CD4-positive, alpha-beta memory T cell (primary cell): ENCODE results near the gene FHOD3. TPM values are rescaled to one million over a fixed set of nuclear protein-coding genes. Genes with fewer than 3 reads are reported as not detected.

ENCODE experiments used
- CTCF ChIA-PET: fragments of 350-600 bp; sonication (Branson Sonifier 250); formaldehyde crosslinking; loops from one replicate; lab custom pipeline; 2021; ENCODE audit warnings: inconsistent platforms; ENCODE audit not compliant: partially characterized antibody; lab: Charles Lee
- POLR2A ChIA-PET: fragments of 350-600 bp; sonication (Branson Sonifier 250); formaldehyde crosslinking; loops from one replicate; lab custom pipeline; 2021; ENCODE audit not compliant: partially characterized antibody; lab: Charles Lee
- DNase-seq, 5 donors: peaks; one replicate each; pipeline versions ENCODE4 v3.0.0 to v3.0.0-alpha.2; 2020 to 2022; ENCODE audit warnings: mixed read lengths in 1 of 5
- H3K27ac ChIP-seq: one replicate; pipeline ENCODE4 v1.7.0; 2013; ENCODE audit warnings: low read depth, low read length
- H3K27me3 ChIP-seq: 2 replicates; pipeline ENCODE4 v1.7.0; 2013; ENCODE audit warnings: mild to moderate bottlenecking, low read length, moderate library complexity; ENCODE audit not compliant: insufficient read depth
- H3K36me3 ChIP-seq: 2 replicates; pipeline ENCODE4 v1.7.0; 2013; ENCODE audit warnings: mild to moderate bottlenecking, low read length, moderate library complexity; ENCODE audit not compliant: insufficient read depth
- H3K4me1 ChIP-seq: 2 replicates; pipeline ENCODE4 v1.7.0; 2013; ENCODE audit warnings: mild to moderate bottlenecking, low read length, moderate library complexity; ENCODE audit not compliant: insufficient read depth
- H3K4me3 ChIP-seq, 2 donors: one replicate each; pipeline ENCODE4 v1.7.0; 2013; ENCODE audit warnings: low read length in 2 of 2, mild to moderate bottlenecking in 1 of 2
- H3K9me3 ChIP-seq, 2 donors: one replicate each; pipeline ENCODE4 v1.7.0; 2013; ENCODE audit warnings: low read length in 2 of 2, control low read depth in 1 of 2; ENCODE audit not compliant: control insufficient read depth in 1 of 2
- H3K27ac Mint-ChIP-seq, 7 donors: one replicate each; pipeline ENCODE4 v1.8.0; 2020 to 2021; ENCODE audit warnings: mixed read lengths in 7 of 7, mild to moderate bottlenecking in 6 of 7, inconsistent platforms in 3 of 7, moderate library complexity in 3 of 7
- H3K27me3 Mint-ChIP-seq, 2 donors: one replicate each; pipeline ENCODE4 v1.8.0; 2020 to 2021; ENCODE audit warnings: mixed read lengths in 2 of 2
- H3K36me3 Mint-ChIP-seq, 2 donors: one replicate each; pipeline ENCODE4 v1.8.0; 2020 to 2021; ENCODE audit warnings: mixed read lengths in 2 of 2, inconsistent platforms in 1 of 2, mild to moderate bottlenecking in 1 of 2
- H3K4me1 Mint-ChIP-seq, 4 donors: one replicate each; pipeline ENCODE4 v1.8.0; 2020 to 2021; ENCODE audit warnings: mixed read lengths in 4 of 4, mild to moderate bottlenecking in 1 of 4
- H3K4me3 Mint-ChIP-seq, 8 donors: one replicate each; pipeline ENCODE4 v1.8.0; 2020 to 2021; ENCODE audit warnings: mixed read lengths in 8 of 8, mild to moderate bottlenecking in 7 of 8, moderate library complexity in 6 of 8, inconsistent platforms in 3 of 8
- H3K9me3 Mint-ChIP-seq, 8 donors: one replicate each; pipeline ENCODE4 v1.8.0; 2020 to 2021; ENCODE audit warnings: mixed read lengths in 8 of 8, mild to moderate bottlenecking in 5 of 8, inconsistent platforms in 3 of 8, moderate library complexity in 1 of 8
- intact Hi-C: fragments of 100-400 bp; cut with micrococcal nuclease; formaldehyde crosslinking; loops from one replicate; pipeline ENCODE4 v1.15.1; 2023
- polyA plus RNA-seq, 2 donors: library from polyadenylated mRNA; unstranded; fragments of 300-500 nt; fragmentation: Illumina TruSeq; gene quantifications; one replicate each; pipeline ENCODE4 v1.2.3, GENCODE V29; 2021
- total RNA-seq, 2 experiments: library from RNA; stranded (reverse); gene quantifications; one replicate each; pipeline ENCODE4 v1.2.3, GENCODE V29; 2021

FHOD3 gene
- total and polyA plus RNA-seq, 4 experiments from 2014 or later = not detected

GRCh38 chr18:36501100-36501499, 203.6 kb downstream of the FHOD3 start:
- Mint-ChIP-seq H3K9me3 (peaks cover 0 to 2% (median 0%) of the 10 kb centered on the region in 8 donors), H3K4me3 (no peak overlapping the region), H3K4me1 (peaks cover 0 to under 1% (median 0%) of the 10 kb centered on the region in 4 donors), H3K36me3 (no peaks in the 10 kb centered on the region), H3K27ac (no peak overlapping the region), H3K27me3 (peaks cover 0 to 1% of the 10 kb centered on the region in 2 donors)
- DNase-seq = no peak
- Histone ChIP-seq H3K27me3 (no peaks in the 10 kb centered on the region), H3K9me3 (no peaks in the 10 kb centered on the region), H3K4me1 (no peaks in the 10 kb centered on the region), H3K27ac (no peak overlapping the region), H3K4me3 (no peak overlapping the region), H3K36me3 (no peaks in the 10 kb centered on the region)
- CTCF ChIA-PET = no interaction called here
- POLR2A ChIA-PET = no interaction called here
- intact Hi-C loops = no loop called here

- Mint-ChIP-seq H3K9me3 (peaks cover 0 to 2% (median 0%) of the 10 kb centered on the region in 8 donors), H3K27ac (no peak overlapping the region), H3K4me1 (no peaks in the 10 kb centered on the region), H3K36me3 (no peaks in the 10 kb centered on the region), H3K27me3 (peaks cover 0 to 1% of the 10 kb centered on the region in 2 donors), H3K4me3 (no peak overlapping the region)
- intact Hi-C loops = no loop called here
- Histone ChIP-seq H3K9me3 (no peaks in the 10 kb centered on the region), H3K27ac (no peak overlapping the region), H3K27me3 (no peaks in the 10 kb centered on the region), H3K36me3 (no peaks in the 10 kb centered on the region), H3K4me3 (no peak overlapping the region), H3K4me1 (no peaks in the 10 kb centered on the region)
- no peak for DNase-seq
- POLR2A ChIA-PET = no interaction called here
- CTCF ChIA-PET = no interaction called here
These were observed 206.0 kb downstream of the FHOD3 start for GRCh38 chr18:36503477-36503876.

GRCh38 chr18:36504928-36505327, 207.4 kb downstream of the FHOD3 start:
- POLR2A ChIA-PET = no interaction called here
- Mint-ChIP-seq H3K4me3 (no peak overlapping the region), H3K27ac (no peak overlapping the region), H3K9me3 (peaks cover 0 to 2% (median 0%) of the 10 kb centered on the region in 8 donors), H3K27me3 (peaks cover 0 to 1% of the 10 kb centered on the region in 2 donors), H3K36me3 (no peaks in the 10 kb centered on the region), H3K4me1 (no peaks in the 10 kb centered on the region)
- no peak overlapping the region for H3K27ac ChIP-seq
- no peaks in the 10 kb centered on the region for H3K27me3 ChIP-seq
- CTCF ChIA-PET = no interaction called here
- no peak for DNase-seq
- H3K9me3 ChIP-seq = no peaks in the 10 kb centered on the region
- no peak overlapping the region for H3K4me3 ChIP-seq
- intact Hi-C loops = no loop called here
- H3K36me3 ChIP-seq = no peaks in the 10 kb centered on the region
- no peaks in the 10 kb centered on the region for H3K4me1 ChIP-seq

- no peak overlapping the region for H3K27ac ChIP-seq
- H3K4me1 Mint-ChIP-seq = no peaks in the 10 kb centered on the region
- H3K4me3 ChIP-seq = no peak overlapping the region
- ChIA-PET POLR2A (no interaction called here), CTCF (no interaction called here)
- no peaks in the 10 kb centered on the region for H3K36me3 ChIP-seq
- intact Hi-C loops = no loop called here
- H3K9me3 Mint-ChIP-seq = peaks cover 0 to 2% (median 0%) of the 10 kb centered on the region in 8 donors
- no peak overlapping the region for H3K4me3 Mint-ChIP-seq
- no peaks in the 10 kb centered on the region for H3K4me1 ChIP-seq
- DNase-seq = no peak
- H3K9me3 ChIP-seq = no peaks in the 10 kb centered on the region
- no peaks in the 10 kb centered on the region for H3K36me3 Mint-ChIP-seq
- peaks cover 0 to 1% of the 10 kb centered on the region in 2 donors for H3K27me3 Mint-ChIP-seq
- H3K27ac Mint-ChIP-seq = no peak overlapping the region
- no peaks in the 10 kb centered on the region for H3K27me3 ChIP-seq
These were observed 208.2 kb downstream of the FHOD3 start for GRCh38 chr18:36505665-36506064.

GRCh38 chr18:36509646-36510197, 212.2 kb downstream of the FHOD3 start:
- intact Hi-C loops = no loop called here
- no peaks in the 10 kb centered on the region for H3K9me3 ChIP-seq
- no peak overlapping the region for H3K27ac ChIP-seq
- Mint-ChIP-seq H3K27me3 (no peaks in the 10 kb centered on the region), H3K36me3 (no peaks in the 10 kb centered on the region), H3K27ac (no peak overlapping the region), H3K4me3 (no peak overlapping the region), H3K9me3 (peaks cover 0 to 2% (median 0%) of the 10 kb centered on the region in 8 donors), H3K4me1 (no peaks in the 10 kb centered on the region)
- ChIA-PET POLR2A (no interaction called here), CTCF (no interaction called here)
- H3K4me1 ChIP-seq = no peaks in the 10 kb centered on the region
- H3K36me3 ChIP-seq = no peaks in the 10 kb centered on the region
- H3K27me3 ChIP-seq = no peaks in the 10 kb centered on the region
- no peak overlapping the region for H3K4me3 ChIP-seq
- DNase-seq = no peak

- intact Hi-C loops = no loop called here
- POLR2A ChIA-PET = no interaction called here
- Mint-ChIP-seq H3K27me3 (peaks cover 5 to 7% of the 10 kb centered on the region in 2 donors), H3K4me3 (no peak overlapping the region), H3K36me3 (no peaks in the 10 kb centered on the region), H3K27ac (no peak overlapping the region), H3K9me3 (no peaks in the 10 kb centered on the region), H3K4me1 (peaks cover 0 to 2% (median 0%) of the 10 kb centered on the region in 4 donors)
- CTCF ChIA-PET = no interaction called here
- Histone ChIP-seq H3K4me1 (no peaks in the 10 kb centered on the region), H3K36me3 (no peaks in the 10 kb centered on the region), H3K4me3 (no peak overlapping the region), H3K27ac (no peak overlapping the region), H3K27me3 (no peaks in the 10 kb centered on the region), H3K9me3 (no peaks in the 10 kb centered on the region)
- no peak for DNase-seq
These were observed 214.4 kb downstream of the FHOD3 start for GRCh38 chr18:36511791-36512352.

- Histone ChIP-seq H3K4me3 (no peak overlapping the region), H3K9me3 (no peaks in the 10 kb centered on the region), H3K27me3 (no peaks in the 10 kb centered on the region), H3K36me3 (no peaks in the 10 kb centered on the region), H3K4me1 (no peaks in the 10 kb centered on the region), H3K27ac (no peak overlapping the region)
- CTCF ChIA-PET = no interaction called here
- Mint-ChIP-seq H3K27ac (no peak overlapping the region), H3K4me1 (peaks cover 0 to 2% (median 0%) of the 10 kb centered on the region in 4 donors), H3K36me3 (no peaks in the 10 kb centered on the region), H3K27me3 (peaks cover 7 to 9% of the 10 kb centered on the region in 2 donors), H3K4me3 (no peak overlapping the region), H3K9me3 (no peaks in the 10 kb centered on the region)
- no peak for DNase-seq
- POLR2A ChIA-PET = no interaction called here
- intact Hi-C loops = no loop called here
These were observed 216.0 kb downstream of the FHOD3 start for GRCh38 chr18:36513556-36513955.
